Measurements from ENCODE around the gene SLC6A11. TPM values are rescaled to one million over a fixed set of nuclear protein-coding genes. Genes with fewer than 3 reads are reported as not detected.

SLC6A11 gene
- not detected in 2 replicates for total RNA-seq
- polyA plus RNA-seq (2012), result not detected

DNA sequence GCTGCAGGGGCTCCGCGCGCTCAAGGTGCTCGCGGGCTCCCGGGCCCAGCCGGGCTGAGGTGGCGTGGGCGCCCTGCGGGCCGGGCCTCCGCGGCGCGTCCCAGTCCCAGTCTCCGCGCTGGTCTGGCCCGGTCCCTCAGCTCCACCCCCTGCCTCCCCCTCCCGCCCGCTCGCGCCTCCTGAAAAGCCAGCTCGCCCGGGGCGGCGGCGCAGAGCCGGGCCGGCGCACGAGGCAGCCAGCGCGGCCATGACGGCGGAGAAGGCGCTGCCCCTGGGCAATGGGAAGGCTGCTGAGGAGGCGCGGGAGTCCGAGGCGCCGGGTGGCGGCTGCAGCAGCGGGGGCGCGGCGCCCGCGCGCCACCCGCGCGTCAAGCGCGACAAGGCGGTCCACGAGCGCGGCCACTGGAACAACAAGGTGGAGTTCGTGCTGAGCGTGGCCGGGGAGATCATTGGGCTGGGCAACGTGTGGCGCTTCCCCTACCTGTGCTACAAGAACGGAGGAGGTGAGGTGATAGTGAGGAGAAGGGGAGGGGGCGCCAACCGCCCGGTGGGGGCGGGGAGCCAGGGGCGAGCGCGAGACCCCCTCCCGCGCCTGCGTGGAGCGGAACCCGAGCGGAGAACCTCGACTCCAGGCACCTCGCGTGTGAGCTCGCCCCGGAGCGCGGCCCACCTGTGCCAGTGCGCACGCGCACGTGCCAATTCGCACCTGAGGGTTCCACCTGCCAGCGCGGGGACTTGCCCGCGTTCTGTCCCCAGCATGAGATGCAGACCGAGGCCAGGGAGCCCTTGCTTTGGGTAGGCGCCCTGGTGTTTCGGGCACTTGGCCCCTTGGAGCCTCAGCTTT is at the start of gene SLC6A11:
Gene SLC6A11, plus strand, starts transcription at position 210 of the 844 bp plus-strand sequence. Its CDS starts 38 bp downstream, at position 248.
- DNase-seq (ENCODE audit: low read depth), result no peak

DNA sequence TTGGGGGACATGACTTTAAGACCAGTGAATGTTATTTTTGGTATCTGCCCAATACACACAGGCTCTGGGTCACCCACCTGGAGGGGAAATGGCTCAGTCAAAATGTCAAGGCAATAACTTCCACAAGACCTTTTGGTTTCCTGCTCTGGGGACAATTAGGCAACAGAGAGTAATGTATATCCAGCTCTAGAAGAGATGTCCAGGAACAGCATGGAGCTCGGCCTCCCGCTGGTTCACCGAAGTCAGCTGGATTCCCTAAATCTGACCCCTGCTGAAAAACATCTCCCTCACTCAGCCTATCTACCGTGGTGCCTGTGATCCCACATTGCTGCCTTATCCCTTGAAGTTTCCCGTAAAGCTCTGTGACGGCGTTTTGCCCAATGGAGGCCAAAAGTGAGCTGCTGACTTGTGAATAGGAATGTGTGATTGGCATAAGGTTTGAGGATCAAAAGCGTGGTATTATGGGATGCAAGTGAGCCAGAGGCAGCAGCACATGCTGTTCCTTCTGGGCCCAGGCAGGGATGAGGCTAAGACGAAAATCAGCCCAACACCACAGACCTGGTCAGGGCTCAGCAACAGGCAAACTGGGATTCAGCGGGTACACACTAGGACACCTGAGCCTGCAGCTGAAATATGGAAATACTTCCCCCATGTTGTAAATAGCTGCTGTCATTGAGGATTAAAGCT is 47.2 kb upstream of the SLC6A11 start:
- DNase-seq (ENCODE audit: low read depth), result no peak

DNA sequence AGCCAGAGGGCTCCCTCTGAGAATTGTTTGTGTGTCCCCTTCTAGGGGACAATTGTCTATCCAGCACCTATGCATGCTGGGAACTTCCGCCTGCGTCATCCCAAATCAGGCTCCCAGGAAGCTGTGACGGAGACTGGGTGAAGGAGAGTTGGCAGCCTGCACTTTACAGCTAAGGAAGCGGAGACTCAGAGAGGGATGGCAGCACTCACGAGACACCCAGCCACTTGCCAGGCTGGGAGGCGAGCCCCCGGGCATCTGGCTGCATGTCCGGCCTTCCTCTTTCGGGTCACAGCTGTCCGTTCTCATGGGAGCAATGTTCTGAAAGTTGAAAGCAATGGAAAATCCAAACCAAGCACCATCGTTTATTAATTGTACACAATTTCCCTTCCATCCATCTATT is 45.5 kb upstream of the SLC6A11 start:
- DNase-seq (ENCODE audit: low read depth), result no peak

GRCh38 chr3:10770981-10771380 is 45.0 kb upstream of the SLC6A11 start:
- no peak for DNase-seq (ENCODE audit: low read depth)

DNA sequence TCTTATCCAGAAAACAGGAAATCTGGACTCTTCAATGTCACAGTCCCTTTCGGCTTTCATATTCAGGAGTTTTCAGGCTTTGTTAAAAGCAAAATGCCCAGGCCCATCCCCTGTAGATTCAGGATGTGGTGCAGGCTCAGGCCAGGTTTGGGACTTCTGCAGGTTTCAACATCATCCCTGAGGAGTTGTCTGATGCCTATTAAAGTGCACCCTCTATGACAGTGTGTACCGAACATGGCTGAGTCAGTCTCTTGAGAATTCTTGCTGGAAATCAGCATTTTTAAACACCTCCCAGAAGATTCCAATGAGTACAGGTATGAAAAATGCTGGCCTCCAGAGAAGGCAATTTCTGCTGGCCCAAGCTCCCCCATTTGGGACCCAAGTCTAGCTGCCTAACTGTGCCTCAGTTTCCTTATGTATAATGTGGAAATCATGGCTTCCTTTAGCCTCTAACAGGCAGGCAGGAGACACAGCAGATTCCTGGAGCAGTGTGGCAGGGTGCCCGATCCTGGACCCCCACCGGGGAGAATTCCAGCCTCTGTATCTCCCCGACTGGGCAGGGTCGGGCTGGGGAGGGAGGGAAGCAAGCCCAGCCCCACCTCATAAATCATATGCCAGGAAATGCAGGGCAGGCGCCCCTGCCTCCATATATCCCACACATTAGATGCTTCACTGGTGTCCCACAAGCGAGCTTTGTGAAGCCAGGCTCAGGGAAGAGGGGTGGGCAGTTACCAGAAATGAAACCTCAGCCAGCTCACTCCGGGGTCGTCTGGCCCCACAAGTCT is 44.4 kb upstream of the SLC6A11 start:
- DNase-seq (ENCODE audit: low read depth), result no peak

GRCh38 chr3:10772271-10773161 is 43.5 kb upstream of the SLC6A11 start:
- no peak for DNase-seq (ENCODE audit: low read depth)

GRCh38 chr3:10774129-10774670 is 41.8 kb upstream of the SLC6A11 start:
- DNase-seq (ENCODE audit: low read depth), result no peak

- no peak for DNase-seq (ENCODE audit: low read depth)
Measured at GRCh38 chr3:10774825-10775224, 41.2 kb upstream of the SLC6A11 start.

GRCh38 chr3:10775259-10775658 is 40.8 kb upstream of the SLC6A11 start:
- DNase-seq (ENCODE audit: low read depth), result no peak

DNA sequence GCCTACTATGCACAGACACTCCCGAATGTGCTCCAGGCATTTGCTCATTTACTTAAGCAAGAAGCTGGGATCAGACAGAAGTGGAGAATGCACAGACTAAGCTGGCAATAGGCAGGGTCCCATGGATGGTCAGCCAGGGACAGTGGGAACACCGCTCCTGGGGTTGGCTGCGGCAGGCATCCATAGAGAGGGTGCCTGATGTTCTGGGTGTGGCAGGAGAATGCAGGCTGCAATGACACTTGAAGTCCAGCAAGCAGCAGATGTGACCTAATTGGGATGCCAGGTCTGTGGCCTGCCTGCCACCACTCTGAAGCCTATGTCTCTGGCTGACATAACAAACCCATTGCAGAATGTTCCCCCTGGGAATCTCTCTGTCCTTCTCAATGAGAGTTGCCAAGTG is 40.2 kb upstream of the SLC6A11 start:
- no peak for DNase-seq (ENCODE audit: low read depth)

DNA sequence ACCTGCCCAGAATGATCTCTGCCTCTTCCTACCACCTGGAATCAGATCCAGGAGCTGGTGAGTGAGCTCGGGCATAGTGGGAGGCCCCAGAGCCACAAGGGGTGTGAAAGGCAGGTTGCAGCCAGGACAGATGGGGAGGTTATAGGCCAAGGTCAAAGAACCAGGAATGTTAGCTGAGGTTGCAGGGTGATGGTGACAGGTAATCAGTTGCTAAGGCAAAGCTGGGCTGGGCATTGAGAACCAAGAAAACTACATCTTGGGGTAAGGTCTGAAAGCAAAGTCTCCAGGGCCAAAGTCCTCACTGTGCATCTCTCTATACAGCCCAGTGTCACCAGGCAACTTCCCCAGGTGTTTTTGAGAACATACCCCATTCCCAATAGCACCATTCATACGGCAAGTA is 38.4 kb upstream of the SLC6A11 start:
- DNase-seq (ENCODE audit: low read depth), result no peak

- DNase-seq (ENCODE audit: low read depth), result no peak
Measured at GRCh38 chr3:10778492-10779292, 37.3 kb upstream of the SLC6A11 start.

DNA sequence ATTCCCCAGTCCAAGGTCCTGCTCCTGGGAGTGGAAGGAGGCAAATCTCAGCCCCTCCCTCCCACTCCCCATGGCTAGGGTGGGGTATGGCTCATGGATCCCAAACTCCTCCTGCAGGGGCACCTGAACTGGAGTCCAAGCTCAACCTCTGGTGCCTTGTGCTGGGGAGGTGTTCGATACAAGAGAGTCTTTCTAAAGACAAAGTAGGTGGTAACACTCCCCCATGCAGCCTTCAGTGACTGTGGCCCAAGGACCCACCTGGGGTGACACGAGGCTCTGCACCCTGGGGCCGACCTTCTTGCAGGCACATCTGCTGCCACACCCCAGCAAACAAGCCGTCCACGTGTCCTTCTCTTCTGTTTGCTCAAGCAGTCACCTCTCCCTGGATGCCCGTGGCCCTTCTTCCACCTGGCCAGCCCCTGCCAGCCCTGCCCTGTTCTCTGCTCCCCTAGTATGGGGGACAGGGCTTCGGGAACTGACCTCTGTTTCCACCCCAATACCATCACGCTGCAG is 36.7 kb upstream of the SLC6A11 start:
- no peak for DNase-seq (ENCODE audit: low read depth)

DNA sequence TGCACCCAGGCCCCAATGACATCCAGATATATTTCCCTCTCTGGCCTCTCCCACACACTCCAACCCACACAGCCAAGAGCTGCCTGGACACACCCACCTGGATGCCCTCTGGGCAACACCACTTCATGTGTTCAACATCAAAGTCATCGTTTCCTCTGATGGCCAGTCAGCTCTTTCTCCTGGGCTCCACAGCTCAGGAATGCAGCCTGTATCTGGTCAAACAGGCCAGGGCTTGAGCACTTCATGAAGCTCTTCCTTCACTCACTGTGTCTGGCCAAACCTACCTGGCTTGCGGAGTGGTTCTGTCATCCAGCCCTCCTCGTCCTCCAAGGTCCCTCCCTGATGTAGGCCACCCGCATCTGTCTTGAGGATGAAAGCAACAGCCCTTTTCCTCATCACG is 35.8 kb upstream of the SLC6A11 start:
- DNase-seq (ENCODE audit: low read depth), result no peak

DNA sequence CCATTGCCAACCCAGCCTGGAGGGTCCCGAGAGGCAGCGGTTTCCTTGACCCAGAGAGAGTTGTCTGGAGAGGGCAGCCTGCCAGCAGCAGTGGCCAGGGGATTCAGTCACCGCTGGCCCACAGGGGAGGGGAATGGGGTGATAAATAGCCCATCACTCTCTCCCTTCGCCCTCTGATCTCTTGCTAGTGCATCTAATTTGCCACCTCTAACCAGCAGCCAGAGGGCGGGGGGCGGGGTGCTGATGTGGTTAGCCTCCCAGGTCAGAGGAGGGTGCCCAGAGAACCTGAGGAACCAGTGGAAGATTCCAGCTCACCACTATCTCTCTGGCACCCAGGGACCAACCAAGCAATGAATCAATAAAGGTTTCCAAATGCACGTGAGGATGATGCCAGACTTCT is 35.1 kb upstream of the SLC6A11 start:
- no peak for DNase-seq (ENCODE audit: low read depth)

DNA sequence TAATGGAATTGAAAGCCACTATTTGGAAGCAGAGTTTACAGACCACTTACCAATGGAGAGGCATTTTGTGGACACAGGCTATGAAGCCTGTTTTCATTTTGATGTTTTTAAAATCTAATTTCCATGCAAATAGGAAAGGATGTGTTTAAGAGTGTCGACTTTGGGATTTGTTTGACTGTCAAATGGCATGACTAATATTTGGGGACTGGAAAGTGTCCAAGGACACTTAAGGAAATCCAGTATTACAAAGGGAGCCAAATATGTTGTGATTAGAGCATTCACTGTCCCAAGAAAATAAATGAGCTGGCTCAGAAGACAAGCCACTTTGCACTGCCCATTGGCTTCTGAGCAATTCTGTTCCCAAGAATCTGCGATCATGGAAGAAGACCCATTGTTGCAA is 34.0 kb upstream of the SLC6A11 start:
- no peak for DNase-seq (ENCODE audit: low read depth)

- DNase-seq (ENCODE audit: low read depth), result peak; percentile 26
Measured at GRCh38 chr3:10783360-10784351, 32.4 kb upstream of the SLC6A11 start.

DNA sequence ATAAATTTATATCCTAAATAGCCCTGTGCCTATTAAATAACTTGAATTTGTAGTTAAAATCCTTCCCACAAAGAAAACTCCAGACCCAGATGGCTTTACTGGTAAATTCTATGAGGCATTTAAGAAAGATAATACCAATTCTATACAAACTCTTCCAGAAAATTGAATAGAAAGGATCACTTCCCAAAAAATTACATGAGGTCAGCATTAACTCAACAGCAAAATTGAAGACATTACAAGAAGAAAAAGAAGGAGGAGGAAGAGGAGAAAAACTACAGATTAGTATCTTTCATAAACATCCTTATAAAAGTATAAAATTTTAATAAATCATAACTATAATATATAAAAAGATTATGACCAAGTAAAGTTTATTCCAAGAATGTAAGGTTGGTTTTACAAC is 29.4 kb upstream of the SLC6A11 start:
- DNase-seq (ENCODE audit: low read depth), result no peak

All from myocyte (in vitro differentiated cells).